Lower leg skin (tissue), 4 donors: ENCODE results near the gene KAZN. TPM values are rescaled to one million over a fixed set of nuclear protein-coding genes. Genes with fewer than 3 reads are reported as not detected.
"Not testable (repeated sequence)": the region's sequence is repeated elsewhere in the genome, so short reads cannot be mapped to it uniquely, and the experiment has no call there.

Source experiments
- DNase-seq, 2 donors: peaks; one replicate each; pipeline ENCODE4 v3.0.0-alpha.2; 2019; ENCODE audit warnings: low spot score in 2 of 2
- H3K4me3 ChIP-seq: fragments of 200-600 bp; sonication (generic); 2 replicates; pipeline ENCODE4 v1.5.1; 2017; ENCODE audit warnings: mild to moderate bottlenecking, low read depth; ENCODE audit not compliant: poor library complexity, severe bottlenecking
- CTCF ChIP-seq, 3 donors: fragments of 450-650 bp; IDR thresholded peaks; one replicate each; pipeline ENCODE4 v1.5.1; 2016; ENCODE audit warnings: antibody characterized with exemption in 3 of 3, mild to moderate bottlenecking in 3 of 3, moderate library complexity in 2 of 3
- POLR2A ChIP-seq, 2 donors: fragments of 450-650 bp; IDR thresholded peaks; one replicate each; pipeline ENCODE4 v1.6.1; 2016 to 2017; ENCODE audit warnings: antibody characterized with exemption in 2 of 2, mild to moderate bottlenecking in 1 of 2, moderate library complexity in 1 of 2
- whole genome bisulfite sequencing, 2 donors: methylation state at CpG; one replicate each; pipeline ENCODE4 v1.1.5; 2018; 5-methylcytosine and 5-hydroxymethylcytosine counted together
- intact Hi-C: fragments of 100-400 bp; cut with DNase I; formaldehyde crosslinking; loops from one replicate; pipeline ENCODE4 v1.15.0; 2023; ENCODE audit warnings: low total_unique reads
- total RNA-seq, 4 donors: library from RNA; depleted of rRNA; stranded (reverse); fragments of >200 nt; gene quantifications; one replicate each; pipeline ENCODE4 v1.1.0, GENCODE V29; 2016

KAZN gene
- total RNA-seq, 4 donors from 2014 or later, result 21.4 to 36.0 (median 28.4) TPM

- intact Hi-C loops, result loop anchor here (10.0 kb wide), 1 partner anchor 296 kb away; no protein-coding TSS in a partner anchor
- no peak for TF ChIP-seq POLR2A (IDR thresholded peaks at IDR 0.05)
- TF ChIP-seq CTCF (IDR thresholded peaks at IDR 0.05), result peak in 1 of 3 donors; percentile 47
- WGBS, 2 donors, result 38 to 41% methylated on average over 18 of the region's 18 CpGs
- peak; percentile 53 to 92 for DNase-seq
- no peak overlapping the region for H3K4me3 ChIP-seq
These were observed 530.2 kb downstream of the KAZN start for GRCh38 chr1:15128520-15129313.

- TF ChIP-seq POLR2A (IDR thresholded peaks at IDR 0.05) (no peak), CTCF (IDR thresholded peaks at IDR 0.05) (no peak)
- no peak overlapping the region for H3K4me3 ChIP-seq
- 92% methylated on average over 4 of the region's 4 CpGs for WGBS, 2 donors
- intact Hi-C loops, result loop anchor here (5.0 to 10.0 kb wide), 2 partner anchors 172 to 295 kb away; no protein-coding TSS in a partner anchor
- DNase-seq, result no peak
These were observed 531.5 kb downstream of the KAZN start for GRCh38 chr1:15129944-15130343.

GRCh38 chr1:15130607-15131006, 532.1 kb downstream of the KAZN start:
- intact Hi-C loops, result loop anchor here (5.0 kb wide), 1 partner anchor 172 kb away; no protein-coding TSS in a partner anchor
- 86 to 96% methylated on average over 3 of the region's 3 CpGs for WGBS, 2 donors
- DNase-seq, result no peak
- no peak overlapping the region for H3K4me3 ChIP-seq
- no peak for TF ChIP-seq CTCF (IDR thresholded peaks at IDR 0.05)

GRCh38 chr1:15132965-15133364, 534.5 kb downstream of the KAZN start:
- no peak overlapping the region for H3K4me3 ChIP-seq
- TF ChIP-seq CTCF (IDR thresholded peaks at IDR 0.05), result no peak
- no peak for TF ChIP-seq POLR2A (IDR thresholded peaks at IDR 0.05)
- WGBS, 2 donors, result 79 to 82% methylated on average over 2 of the region's 2 CpGs
- DNase-seq, result no peak
- intact Hi-C loops, result loop anchor here (5.0 kb wide), 1 partner anchor 169 kb away; no protein-coding TSS in a partner anchor

GRCh38 chr1:15134285-15134684, 535.8 kb downstream of the KAZN start:
- no peak for DNase-seq
- TF ChIP-seq POLR2A (IDR thresholded peaks at IDR 0.05), result no peak
- no peak for TF ChIP-seq CTCF (IDR thresholded peaks at IDR 0.05)
- no peak overlapping the region for H3K4me3 ChIP-seq
- intact Hi-C loops, result loop anchor here (5.0 kb wide), 1 partner anchor 168 kb away; no protein-coding TSS in a partner anchor
- WGBS, 2 donors, result 63 to 88% methylated on average over 2 of the region's 2 CpGs

- intact Hi-C loops, H3K4me3 ChIP-seq, DNase-seq: not testable (repeated sequence)
- 76 to 81% methylated on average over 10 of the region's 10 CpGs for WGBS, 2 donors
These were observed 537.1 kb downstream of the KAZN start for GRCh38 chr1:15135604-15136003.
